ENCODE results near the gene HS6ST1.

GRCh38 chr2:128285329-128285931, 33.2 kb downstream of the HS6ST1 start:
- TF ChIP-seq POLR2A (IDR thresholded peaks at IDR 0.05; ENCODE audit: low read depth, low read length) (no peak), POLR2AphosphoS5 (IDR thresholded peaks at IDR 0.05; ENCODE audit: low read depth, low read length) (no peak)

All from GM12891 (cell line).